ENCODE measurements around the gene GNB1L.

DNA sequence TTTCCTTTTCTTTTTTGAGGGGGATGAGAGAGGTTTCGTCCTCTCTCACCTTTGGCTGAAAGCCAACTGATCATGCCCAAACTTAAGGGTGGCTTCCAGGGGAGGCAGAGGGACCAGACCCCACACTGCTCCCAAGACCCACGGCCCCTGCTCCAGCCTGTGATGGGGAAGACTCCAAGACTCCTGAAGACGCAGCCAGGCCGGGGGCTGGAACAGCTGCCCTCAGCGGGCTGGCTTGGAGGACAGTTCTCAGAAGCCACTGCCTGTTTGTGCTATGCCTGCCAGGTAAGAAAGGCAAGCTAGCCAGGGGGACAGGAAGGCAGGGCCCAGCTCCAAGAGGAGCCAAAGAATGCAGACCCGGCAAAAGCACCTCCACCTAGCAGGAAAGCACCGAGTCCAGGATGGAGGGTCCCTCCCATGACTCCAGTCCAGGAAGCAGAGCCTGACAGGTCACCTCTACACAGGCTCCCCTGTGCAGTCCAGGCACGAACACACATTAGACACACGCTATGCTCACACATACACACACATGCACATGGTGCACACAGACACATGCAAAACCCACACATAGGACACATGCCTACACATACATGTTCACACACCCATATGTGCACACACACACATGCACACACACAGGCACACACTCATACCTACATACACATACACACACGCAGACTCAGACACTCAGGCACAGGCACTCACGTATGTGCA lies 31.3 kb downstream of the GNB1L start:
- TF ChIP-seq EZH2 (IDR thresholded peaks at IDR 0.05; ENCODE audit: borderline replicate concordance, low read length): no peak
- TF ChIP-seq CTCF (conservative IDR thresholded peaks at IDR 0.05 in 1 of 2, IDR thresholded peaks at IDR 0.05 in 1 of 2; ENCODE audit: extremely low read depth in 1 of 2, insufficient read depth in 1 of 2, low read depth in 1 of 2, low read length in 2 of 2): no peak
